CD4-positive, alpha-beta T cell treated with Interleukin-17A for 4 hours (primary cell): ENCODE measurements around the gene CAPN2.
"Not testable (repeated sequence)": the region's sequence is repeated elsewhere in the genome, so short reads cannot be mapped to it uniquely, and the experiment has no call there.

ENCODE experiments used
- DNase-seq: peaks from one replicate; pipeline ENCODE4 v3.0.0-alpha.2; 2020; ENCODE audit warnings: mixed read lengths

The CAPN2 gene

DNA sequence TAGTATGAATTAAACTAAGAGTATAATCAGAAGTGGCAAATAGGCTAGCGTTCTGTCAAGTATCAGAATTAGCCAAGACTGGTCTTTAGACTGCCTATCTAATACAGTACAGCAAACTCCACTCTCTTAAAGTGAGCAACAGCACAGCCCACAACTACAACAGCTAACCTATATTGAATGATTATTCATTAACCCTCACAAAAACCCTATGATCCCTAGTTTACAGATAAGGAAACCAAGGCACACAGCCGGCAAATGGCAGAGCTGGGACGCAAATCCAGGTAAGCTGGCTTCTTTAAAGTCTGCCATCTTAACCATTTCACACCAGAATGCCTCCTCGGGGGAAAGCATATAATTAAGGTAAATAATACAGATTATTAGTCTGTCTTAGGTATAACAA, 81.4 kb downstream of the CAPN2 start:
- DNase-seq: no peak

- DNase-seq: no peak
Measured at GRCh38 chr1:223794136-223794880, 82.0 kb downstream of the CAPN2 start.

DNA sequence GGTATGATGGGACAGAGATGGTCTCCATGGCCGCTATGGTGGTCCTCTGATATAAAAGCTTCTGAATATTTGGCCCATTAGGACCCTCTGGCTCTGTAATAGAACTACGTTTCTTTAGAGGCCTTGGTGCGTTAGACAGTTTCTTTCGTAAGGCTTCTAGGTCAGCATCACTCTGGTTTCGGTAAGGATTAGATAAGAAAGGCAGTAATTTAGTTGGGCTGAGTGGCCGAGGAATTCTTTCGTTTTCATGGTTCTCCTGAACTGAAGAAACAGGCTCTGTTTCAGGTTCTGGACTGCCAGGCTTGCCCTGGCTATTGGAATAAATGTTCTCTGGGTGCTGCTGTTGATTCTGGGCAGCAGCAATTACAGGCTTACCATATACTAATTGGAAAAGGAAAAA, 83.9 kb downstream of the CAPN2 start:
- no peak for DNase-seq

DNA sequence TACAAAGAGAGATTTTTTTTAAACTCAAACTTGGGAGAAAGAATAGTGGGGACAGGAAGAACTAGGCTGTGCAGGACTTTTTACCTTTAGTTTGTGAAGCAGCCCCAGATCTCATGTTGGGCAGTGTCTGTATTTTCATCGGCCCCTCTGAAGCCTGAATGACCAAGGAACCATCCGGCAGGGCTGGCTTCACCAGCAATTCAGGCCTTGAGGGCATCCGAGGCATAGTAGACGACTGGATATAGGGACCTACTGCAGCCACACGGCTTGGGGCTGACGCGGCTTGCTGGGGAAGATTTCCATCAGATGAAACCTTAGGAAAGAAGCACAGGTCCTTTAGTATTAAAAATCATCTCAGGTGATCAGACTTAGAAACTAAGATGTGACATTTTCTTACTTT, 89.7 kb downstream of the CAPN2 start:
- no peak for DNase-seq

- DNase-seq: no peak
Measured at GRCh38 chr1:223802602-223803001, 90.3 kb downstream of the CAPN2 start.

- no peak for DNase-seq
Measured at GRCh38 chr1:223803211-223803610, 90.9 kb downstream of the CAPN2 start.

DNA sequence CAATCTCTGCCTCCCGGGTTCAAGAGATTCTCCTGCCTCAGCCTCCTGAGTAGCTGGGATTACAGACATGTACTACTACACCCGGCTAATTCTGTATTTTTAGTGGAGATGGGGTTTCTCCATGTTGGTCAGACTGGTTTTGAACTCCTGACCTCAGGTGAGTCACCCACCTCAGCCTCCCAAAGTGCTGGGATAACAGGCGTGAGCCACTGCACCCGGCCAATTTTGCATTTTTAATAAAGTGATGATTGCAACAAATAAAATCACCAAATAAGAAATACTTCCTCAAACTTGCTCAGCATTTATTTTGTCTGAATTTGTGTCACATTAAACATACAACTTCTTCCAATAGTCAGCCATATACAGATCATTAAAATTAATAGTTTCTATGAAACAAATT, 97.6 kb downstream of the CAPN2 start:
- not testable (repeated sequence) for DNase-seq

- no peak for DNase-seq
Measured at GRCh38 chr1:223810586-223810985, 98.2 kb downstream of the CAPN2 start.

DNA sequence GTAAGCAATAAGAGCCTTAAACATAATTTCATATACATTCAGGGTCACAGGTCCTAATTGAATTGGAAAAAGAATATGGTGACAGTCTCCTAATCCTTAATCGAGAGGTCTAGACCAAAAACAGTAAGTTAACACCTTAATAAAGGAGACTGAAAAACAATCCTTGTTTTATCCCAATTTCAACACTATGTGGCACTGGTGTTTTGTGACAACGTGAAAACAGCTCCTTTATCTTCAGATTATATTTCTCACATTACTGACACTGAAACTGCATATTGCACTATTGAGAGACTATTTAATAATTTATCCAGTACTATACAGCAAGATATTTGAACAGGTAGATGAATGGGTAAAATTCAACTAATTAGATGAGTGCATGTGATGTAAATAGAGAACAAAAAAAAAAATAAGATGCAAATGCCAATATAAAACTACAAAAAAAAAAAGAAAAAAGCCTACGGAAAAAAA, 99.3 kb downstream of the CAPN2 start:
- no peak for DNase-seq

- no peak for DNase-seq
Measured at GRCh38 chr1:223813645-223814044, 101.3 kb downstream of the CAPN2 start.

- no peak for DNase-seq
Measured at GRCh38 chr1:223815020-223815853, 102.9 kb downstream of the CAPN2 start.

GRCh38 chr1:223815865-223816264, 103.5 kb downstream of the CAPN2 start:
- no peak for DNase-seq

- not testable (repeated sequence) for DNase-seq
Measured at GRCh38 chr1:223817265-223817664, 104.9 kb downstream of the CAPN2 start.

DNA sequence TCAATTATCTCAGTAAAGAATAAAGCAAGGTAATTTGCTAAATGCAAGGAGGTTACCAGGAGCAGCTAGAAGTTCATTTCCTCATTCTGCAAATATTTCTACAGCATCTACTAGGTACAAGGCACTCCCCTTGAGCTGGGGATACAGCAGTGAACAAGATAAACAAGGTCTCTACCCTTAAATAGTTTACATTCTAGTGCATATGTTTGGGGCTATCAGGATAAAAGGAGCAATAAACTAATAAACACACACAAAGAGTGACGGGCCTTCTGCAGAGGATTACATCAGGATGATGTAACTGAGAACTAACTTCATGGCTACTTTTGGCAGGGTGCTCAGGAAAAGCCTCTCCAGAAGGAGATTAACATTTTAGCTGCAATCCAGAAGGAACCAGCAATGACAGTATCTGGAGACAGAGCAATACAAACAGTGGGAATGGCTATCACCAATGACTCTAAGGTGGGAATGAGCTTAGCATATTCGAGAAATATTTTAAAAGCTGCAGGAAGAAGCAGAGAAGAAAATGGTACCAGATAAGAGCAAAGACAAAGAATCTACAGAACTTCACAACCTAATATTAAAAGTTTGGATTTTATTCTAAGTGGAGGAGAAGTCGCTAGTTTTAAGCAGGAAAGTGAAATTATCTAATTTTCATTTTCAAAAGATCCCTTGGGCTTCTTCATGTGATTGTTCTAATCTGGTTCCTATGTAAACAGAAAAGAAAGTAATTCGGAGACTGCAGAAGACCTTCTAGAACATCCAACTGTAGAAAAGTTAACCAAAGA, 107.6 kb downstream of the CAPN2 start:
- DNase-seq: no peak

- DNase-seq: no peak
Measured at GRCh38 chr1:223820515-223820858, 108.1 kb downstream of the CAPN2 start.

- DNase-seq: no peak
Measured at GRCh38 chr1:223820971-223821370, 108.6 kb downstream of the CAPN2 start.

- no peak for DNase-seq
Measured at GRCh38 chr1:223824287-223824686, 111.9 kb downstream of the CAPN2 start.

DNA sequence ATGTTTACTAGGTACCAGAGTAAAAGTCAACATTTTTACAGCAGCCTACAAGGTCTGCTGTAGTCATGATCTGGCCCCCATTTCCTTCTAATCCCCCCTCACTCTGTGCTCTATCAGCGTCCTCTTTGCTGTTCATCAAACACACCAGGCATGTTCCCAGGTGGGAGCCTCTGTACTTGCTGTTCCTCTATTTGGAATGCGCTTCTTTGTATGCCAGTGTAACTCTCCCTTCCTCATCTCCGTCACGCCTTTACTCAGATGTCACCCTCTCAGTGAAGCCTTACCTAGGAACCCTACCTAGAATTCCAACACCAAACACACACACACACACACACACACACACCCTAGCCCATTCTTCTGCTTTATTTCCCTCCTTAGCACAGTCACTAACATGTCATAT, 112.4 kb downstream of the CAPN2 start:
- DNase-seq: no peak
